Mononuclear cell (primary cell): Measurements from ENCODE around the gene ZNF358. TPM values are rescaled to one million over a fixed set of nuclear protein-coding genes. Genes with fewer than 3 reads are reported as not detected.

Source experiments
- H3K27me3 ChIP-seq: 2 replicates; pipeline ENCODE4 v1.6.0; 2011; ENCODE audit warnings: low read length, control low read depth; ENCODE audit not compliant: insufficient read depth
- H3K4me1 ChIP-seq: 2 replicates; pipeline ENCODE4 v1.5.1; 2011; ENCODE audit warnings: mild to moderate bottlenecking, low read length, control low read depth; ENCODE audit not compliant: insufficient read depth
- H3K4me3 ChIP-seq: 2 replicates; pipeline ENCODE4 v1.5.1; 2011; ENCODE audit warnings: mild to moderate bottlenecking, low read length, moderate library complexity
- H3K9me3 ChIP-seq: 2 replicates; pipeline ENCODE4 v1.5.1; 2011; ENCODE audit warnings: low read depth, mild to moderate bottlenecking, control low read depth, low read length
- total RNA-seq: library from RNA; depleted of rRNA; stranded (reverse); fragments of >200 nt; gene quantifications from one replicate; pipeline ENCODE4 v1.2.3, GENCODE V29; 2012

The ZNF358 gene
- total RNA-seq, 1 donor, result 4.0 TPM

DNA sequence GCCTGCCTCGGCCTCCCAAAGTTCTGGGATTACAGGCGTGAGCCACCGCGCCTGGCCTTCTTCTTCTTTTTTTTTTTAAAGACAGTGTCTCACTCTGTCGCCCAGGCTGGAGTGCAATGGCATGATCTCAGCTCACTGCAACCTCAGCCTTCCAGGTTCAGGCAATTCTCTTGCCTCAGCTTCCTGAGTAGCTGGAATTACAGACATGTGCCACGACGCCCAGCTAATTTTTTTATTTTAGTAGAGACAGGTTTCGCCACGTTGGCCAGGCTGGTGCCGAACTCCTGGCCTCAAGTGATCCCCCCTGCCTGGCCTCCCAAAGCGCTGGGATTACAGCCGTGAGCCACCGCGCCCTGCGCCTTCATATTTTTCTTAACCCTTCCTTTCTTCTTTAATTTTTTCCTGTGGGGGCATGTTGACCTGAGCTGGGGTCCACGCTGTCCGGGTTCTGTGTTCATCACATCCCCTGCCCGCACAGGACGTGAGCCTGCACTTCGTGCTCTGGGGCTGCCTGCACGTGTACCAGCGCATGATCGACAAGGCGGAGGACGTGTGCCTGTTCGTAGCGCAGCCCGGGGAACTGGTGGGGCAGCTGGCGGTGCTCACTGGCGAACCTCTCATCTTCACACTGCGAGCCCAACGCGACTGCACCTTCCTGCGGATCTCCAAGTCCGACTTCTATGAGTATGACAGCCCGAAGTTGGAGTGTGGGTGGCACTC lies 33.7 kb downstream of the ZNF358 start:
- no peak overlapping the region for H3K4me3 ChIP-seq
- no peaks in the 10 kb centered on the region for H3K27me3 ChIP-seq
- peaks cover 28% of the 10 kb centered on the region for H3K4me1 ChIP-seq
- H3K9me3 ChIP-seq, result no peaks in the 10 kb centered on the region

DNA sequence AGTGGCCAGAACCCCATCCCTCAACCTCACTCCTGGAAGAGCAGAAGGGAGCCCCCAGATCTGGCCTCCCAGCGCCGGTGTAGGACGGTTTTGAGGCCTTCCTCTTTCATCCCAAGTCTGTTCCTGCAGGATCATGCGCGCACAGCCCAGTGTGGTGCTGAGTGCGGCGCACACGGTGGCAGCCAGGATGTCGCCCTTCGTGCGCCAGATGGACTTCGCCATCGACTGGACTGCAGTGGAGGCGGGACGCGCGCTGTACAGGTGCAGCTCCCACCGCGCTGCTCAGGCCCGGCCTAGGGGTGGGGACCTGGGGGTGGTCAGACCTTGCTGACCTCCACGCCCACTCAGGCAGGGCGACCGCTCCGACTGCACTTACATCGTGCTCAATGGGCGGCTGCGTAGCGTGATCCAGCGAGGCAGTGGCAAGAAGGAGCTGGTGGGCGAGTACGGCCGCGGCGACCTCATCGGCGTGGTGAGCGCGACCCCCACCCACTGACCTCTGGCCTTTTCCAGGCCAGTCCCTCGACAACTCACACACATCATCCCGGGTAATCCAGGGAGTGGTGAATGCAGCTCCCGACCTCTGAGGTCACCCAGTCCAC lies 34.4 kb downstream of the ZNF358 start:
- no peak overlapping the region for H3K4me3 ChIP-seq
- H3K4me1 ChIP-seq, result peaks cover 21% of the 10 kb centered on the region
- H3K27me3 ChIP-seq, result no peaks in the 10 kb centered on the region
- no peaks in the 10 kb centered on the region for H3K9me3 ChIP-seq

DNA sequence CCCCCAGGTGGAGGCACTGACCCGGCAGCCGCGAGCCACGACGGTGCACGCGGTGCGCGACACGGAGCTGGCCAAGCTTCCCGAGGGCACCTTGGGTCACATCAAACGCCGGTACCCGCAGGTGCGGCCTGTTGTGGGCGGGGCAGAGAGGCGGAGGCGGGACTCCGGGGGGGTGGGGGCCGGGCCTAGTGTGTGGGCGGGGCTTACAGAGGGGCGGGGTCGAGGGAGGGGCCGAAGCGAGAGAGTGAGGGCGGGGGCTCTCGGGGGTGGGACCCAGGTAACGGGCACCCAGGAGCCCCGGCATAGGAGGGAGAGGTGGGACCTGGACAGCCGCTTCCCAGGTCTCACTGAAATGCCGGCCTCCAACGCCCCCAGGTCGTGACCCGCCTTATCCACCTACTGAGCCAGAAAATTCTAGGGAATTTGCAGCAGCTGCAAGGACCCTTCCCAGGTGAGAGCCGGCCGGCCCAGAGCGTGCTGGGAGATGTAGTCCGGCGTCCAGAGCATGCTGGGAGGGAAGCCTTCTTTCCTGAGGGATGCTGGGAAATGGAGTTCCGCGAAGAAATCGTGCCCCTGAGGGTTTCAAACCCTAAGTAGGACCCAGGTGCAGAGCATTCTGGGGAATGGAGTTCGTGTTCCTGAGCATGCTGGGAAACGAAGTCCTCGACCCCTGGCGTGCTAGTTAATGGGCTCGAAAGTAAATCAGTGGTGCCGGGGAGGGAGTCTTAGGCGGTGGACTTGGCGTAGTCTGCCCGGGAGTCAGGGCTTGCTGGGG lies 35.3 kb downstream of the ZNF358 start:
- no peaks in the 10 kb centered on the region for H3K27me3 ChIP-seq

DNA sequence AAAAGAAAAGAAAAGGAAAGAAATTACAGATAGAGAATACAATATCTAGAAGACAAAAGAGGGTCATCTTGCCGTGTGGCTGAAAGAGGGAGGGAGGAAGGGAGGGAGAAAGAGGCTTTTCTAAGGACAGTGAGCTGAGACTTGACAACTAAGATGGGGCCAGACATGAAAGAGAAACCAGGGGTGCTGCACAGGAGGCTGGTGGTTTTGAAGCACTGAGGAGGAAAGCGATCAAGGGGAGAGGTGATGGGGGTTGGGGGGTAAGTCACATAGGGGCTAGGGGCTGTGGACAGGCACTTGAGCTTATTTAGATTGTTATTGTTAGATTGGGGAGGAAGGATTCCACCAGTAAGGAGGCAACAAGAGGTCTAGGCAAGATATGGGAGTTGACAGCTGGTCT lies 36.9 kb downstream of the ZNF358 start:
- no peak overlapping the region for H3K4me3 ChIP-seq
- H3K4me1 ChIP-seq, result no peaks in the 10 kb centered on the region
- H3K27me3 ChIP-seq, result no peaks in the 10 kb centered on the region
- no peaks in the 10 kb centered on the region for H3K9me3 ChIP-seq

More for the DNA sequence above, 35.3 kb downstream of the ZNF358 start:
- no peak overlapping the region for H3K4me3 ChIP-seq
- H3K4me1 ChIP-seq, result peaks cover 12% of the 10 kb centered on the region
- H3K9me3 ChIP-seq, result no peaks in the 10 kb centered on the region

DNA sequence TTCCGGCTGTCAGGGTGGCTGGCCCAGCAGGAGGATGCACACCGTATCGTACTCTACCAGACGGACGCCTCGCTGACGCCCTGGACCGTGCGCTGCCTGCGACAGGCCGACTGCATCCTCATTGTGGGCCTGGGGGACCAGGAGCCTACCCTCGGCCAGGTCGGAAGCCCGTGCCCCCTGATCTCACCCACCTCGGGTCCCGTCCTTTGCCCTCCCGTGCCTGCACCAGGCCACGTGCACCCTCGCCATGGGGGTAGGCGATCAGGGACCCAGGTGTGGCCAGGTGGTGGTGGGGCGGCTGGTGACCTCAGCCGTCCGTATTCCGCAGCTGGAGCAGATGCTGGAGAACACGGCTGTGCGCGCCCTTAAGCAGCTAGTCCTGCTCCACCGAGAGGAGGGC lies 38.7 kb downstream of the ZNF358 start:
- Histone ChIP-seq H3K4me1 (no peaks in the 10 kb centered on the region), H3K27me3 (no peaks in the 10 kb centered on the region), H3K4me3 (no peak overlapping the region), H3K9me3 (no peaks in the 10 kb centered on the region)

DNA sequence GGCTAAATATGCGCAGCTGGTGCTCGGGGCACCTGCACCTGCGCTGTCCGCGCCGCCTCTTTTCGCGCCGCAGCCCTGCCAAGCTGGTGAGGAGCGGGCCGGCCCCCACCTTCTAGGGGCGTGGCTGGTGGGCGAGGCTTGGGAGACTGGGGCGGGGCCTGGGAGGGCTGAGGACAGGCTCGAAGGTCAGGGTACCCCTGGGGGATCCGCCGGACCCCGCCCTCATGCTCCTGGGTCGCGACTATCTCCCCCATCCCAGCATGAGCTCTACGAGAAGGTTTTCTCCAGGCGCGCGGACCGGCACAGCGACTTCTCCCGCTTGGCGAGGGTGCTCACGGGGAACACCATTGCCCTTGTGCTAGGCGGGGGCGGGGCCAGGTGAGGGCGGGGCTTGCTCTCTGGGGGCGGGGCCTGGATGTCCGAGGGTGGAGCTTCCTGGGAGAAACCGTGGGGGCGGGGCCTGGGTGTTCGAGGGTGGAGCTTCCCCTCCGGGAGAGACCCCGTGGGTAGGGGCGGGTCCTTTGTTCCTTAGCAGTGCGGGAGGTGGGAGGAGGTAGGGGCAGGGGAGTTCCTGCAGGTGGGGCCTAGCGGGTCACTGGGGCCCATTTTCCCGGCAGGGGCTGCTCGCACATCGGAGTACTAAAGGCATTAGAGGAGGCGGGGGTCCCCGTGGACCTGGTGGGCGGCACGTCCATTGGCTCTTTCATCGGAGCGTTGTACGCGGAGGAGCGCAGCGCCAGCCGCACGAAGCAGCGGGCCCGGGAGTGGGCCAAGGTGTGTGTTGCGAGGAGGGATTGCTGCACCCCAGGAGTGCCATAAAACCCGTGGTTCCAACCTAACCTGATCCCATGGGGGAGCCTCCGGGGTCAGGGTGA lies 39.3 kb downstream of the ZNF358 start:
- H3K4me1 ChIP-seq, result no peaks in the 10 kb centered on the region
- no peaks in the 10 kb centered on the region for H3K27me3 ChIP-seq
- H3K9me3 ChIP-seq, result no peaks in the 10 kb centered on the region
- no peak overlapping the region for H3K4me3 ChIP-seq

DNA sequence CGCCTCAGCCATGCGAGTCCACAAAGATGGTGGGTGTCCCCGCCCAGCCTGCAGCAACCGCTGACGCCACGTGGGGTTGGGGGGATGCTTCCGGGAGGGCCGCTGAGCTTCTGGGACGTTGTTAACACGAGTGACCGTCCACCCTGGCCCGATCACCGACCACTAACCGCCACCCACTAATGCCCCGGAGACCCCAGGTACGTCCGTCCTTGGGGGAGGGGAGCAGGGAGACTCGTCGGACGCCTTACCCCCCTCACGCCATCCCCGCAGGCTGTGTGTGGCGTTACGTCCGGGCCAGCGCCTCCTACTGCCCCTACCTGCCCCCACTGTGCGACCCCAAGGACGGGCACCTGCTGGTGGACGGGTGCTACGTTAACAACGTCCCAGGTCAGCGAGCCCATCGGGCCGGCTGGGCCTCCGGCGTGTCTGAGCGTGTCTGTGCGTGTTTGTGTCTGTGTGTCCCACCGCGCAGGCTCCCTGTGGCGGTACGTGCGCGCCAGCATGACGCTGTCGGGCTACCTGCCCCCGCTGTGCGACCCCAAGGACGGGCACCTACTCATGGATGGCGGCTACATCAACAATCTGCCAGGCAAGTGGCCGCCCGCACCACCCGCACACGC lies 40.9 kb downstream of the ZNF358 start:
- no peaks in the 10 kb centered on the region for H3K4me1 ChIP-seq
- no peaks in the 10 kb centered on the region for H3K9me3 ChIP-seq
- H3K27me3 ChIP-seq, result no peaks in the 10 kb centered on the region
- no peak overlapping the region for H3K4me3 ChIP-seq

DNA sequence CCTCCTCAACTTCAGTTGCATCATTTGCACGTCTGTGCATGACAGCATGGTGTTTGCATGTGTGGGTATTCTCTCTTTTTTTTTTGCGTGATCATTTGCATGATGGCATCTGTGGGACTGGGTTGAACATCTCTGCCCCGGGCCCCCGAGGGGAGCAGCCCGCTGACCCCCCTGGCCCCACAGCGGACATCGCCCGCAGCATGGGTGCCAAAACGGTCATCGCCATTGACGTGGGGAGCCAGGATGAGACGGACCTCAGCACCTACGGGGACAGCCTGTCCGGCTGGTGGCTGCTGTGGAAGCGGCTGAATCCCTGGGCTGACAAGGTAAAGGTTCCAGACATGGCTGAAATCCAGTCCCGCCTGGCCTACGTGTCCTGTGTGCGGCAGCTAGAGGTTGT lies 42.8 kb downstream of the ZNF358 start:
- H3K27me3 ChIP-seq, result no peaks in the 10 kb centered on the region
- no peaks in the 10 kb centered on the region for H3K4me1 ChIP-seq
- H3K4me3 ChIP-seq, result no peak overlapping the region
- no peaks in the 10 kb centered on the region for H3K9me3 ChIP-seq

DNA sequence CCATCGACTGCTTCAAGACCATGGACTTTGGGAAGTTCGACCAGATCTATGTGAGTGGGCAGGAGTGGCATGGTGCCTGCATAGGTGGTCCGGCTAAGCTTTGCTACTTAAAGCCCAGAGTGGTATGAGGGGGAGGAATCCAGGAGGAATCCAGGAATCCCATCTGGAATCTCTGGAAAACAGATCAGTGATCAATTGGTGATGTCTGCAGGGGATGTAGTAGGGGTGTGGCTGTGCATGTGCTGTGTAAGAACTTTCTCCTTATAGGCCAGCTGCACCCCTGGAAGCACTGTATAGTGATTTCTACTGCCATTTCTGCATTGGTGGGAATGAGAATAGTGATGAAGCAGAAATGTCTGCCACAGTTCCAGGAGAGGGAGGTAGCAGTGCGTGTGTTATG lies 43.2 kb downstream of the ZNF358 start:
- no peaks in the 10 kb centered on the region for H3K4me1 ChIP-seq
- no peaks in the 10 kb centered on the region for H3K9me3 ChIP-seq
- no peaks in the 10 kb centered on the region for H3K27me3 ChIP-seq
- no peak overlapping the region for H3K4me3 ChIP-seq

DNA sequence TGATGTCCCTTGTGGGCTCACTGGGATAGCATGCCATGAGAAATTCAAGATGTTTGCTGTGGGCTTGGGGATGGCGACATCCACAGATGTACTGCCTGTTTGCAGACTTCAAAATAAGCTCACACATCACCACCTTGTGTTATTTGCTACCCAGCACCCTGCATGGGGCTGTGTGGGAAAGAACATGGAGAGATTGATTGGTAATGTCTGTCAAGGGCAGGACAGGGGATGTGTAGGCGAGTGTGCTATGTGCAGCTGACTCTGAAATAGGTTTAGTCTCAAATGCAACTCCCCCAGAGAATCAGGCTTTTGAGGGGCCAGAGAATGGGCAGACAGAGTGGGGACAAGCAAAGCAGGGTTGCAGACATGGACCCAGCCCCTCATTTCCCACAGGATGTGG lies 44.4 kb downstream of the ZNF358 start:
- no peak overlapping the region for H3K4me3 ChIP-seq
- H3K27me3 ChIP-seq, result no peaks in the 10 kb centered on the region
- no peaks in the 10 kb centered on the region for H3K9me3 ChIP-seq
- no peaks in the 10 kb centered on the region for H3K4me1 ChIP-seq

DNA sequence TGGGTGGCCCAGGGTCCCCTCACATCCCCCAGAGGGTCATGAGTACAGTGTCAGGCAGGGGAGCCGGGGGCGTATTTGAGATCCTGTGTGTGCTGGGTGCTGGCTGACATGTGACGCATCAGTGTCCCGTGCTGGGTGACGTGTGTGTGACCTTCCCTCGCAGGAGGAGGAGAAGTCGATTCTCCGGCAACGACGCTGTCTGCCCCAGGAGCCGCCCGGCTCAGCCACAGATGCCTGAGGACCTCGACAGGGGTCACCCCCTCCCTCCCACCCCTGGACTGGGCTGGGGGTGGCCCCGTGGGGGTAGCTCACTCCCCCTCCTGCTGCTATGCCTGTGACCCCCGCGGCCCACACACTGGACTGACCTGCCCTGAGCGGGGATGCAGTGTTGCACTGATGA lies 45.4 kb downstream of the ZNF358 start:
- no peak overlapping the region for H3K4me3 ChIP-seq
- no peaks in the 10 kb centered on the region for H3K4me1 ChIP-seq
- H3K9me3 ChIP-seq, result no peaks in the 10 kb centered on the region
- H3K27me3 ChIP-seq, result no peaks in the 10 kb centered on the region

DNA sequence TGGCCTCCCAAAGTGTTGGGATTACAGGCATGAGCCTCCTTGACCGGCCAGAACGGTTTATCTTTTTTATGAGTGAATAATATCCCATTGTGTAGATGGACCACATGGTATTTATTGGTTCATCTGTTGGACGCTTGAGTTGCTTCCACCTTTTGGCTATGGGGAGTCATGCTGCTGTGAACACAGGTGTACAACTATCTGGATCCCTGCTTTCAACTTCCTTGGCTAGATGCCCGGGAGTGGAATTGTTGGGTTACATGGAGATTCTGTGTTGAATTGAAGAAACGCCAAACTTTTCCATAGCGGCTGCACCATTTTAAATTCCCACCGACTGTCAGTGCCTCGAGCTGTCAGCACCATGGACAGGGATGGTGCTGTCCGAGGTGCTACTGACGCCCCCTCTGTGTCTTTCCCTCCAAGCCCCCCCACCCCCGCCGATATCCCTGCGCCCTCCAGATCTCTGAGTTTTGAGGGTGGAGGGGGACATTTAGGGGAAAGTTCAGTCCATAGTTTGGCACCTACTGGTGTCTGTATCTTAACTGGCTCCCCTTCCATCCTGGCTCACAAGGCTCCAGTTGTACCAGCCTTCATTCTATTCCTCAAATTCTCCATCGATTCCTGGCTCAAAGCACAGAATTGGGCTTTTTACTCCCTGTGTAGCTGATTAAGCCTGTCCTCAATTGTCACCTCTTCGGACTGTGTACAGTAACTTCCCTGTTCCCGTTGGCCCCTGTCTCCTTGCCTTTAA lies 46.9 kb downstream of the ZNF358 start:
- H3K4me3 ChIP-seq, result no peak overlapping the region
- no peaks in the 10 kb centered on the region for H3K27me3 ChIP-seq
- no peaks in the 10 kb centered on the region for H3K9me3 ChIP-seq
- no peaks in the 10 kb centered on the region for H3K4me1 ChIP-seq

DNA sequence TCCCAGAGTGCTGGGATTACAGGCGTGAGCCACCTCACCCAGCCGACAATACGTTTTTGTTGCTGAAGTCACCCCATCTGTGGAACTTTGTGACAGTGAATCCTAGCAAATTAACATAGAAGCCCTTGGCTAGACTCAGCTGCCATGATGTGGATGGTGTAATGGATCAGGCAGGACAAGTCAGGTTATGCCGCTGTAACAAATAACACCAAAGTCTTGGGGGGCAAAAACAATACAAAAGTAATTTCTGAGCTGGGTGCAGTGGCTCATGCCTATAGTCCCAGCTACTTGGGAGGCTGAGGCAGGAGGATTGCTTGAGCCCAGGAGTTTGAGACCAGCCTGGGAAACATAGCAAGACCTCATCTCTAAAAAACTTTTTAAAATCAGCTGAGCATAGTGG lies 49.0 kb downstream of the ZNF358 start:
- no peaks in the 10 kb centered on the region for H3K27me3 ChIP-seq
- no peaks in the 10 kb centered on the region for H3K9me3 ChIP-seq
- no peak overlapping the region for H3K4me3 ChIP-seq
- no peaks in the 10 kb centered on the region for H3K4me1 ChIP-seq

DNA sequence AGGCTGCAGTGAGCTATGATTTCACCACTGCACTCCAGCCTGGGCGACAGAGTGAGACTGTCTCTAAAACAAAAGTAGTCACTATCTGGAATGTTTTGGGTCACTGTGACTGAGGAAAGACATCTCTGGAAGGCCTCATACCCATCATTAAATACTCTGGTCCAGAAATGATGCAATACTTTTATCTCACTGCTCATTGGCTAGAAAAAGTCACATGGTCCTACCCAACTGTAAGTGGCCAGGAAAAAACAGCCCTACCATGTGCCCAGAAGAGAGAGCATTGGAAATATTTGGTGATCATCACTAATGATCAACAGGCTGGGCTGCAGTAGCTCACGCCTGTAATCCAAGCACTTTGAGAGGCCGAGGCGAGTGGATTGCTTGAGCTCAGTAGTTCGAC lies 49.4 kb downstream of the ZNF358 start:
- Histone ChIP-seq H3K4me1 (no peaks in the 10 kb centered on the region), H3K4me3 (no peak overlapping the region), H3K9me3 (no peaks in the 10 kb centered on the region), H3K27me3 (no peaks in the 10 kb centered on the region)
